ENCODE data around the gene AURKB. TPM values are rescaled to one million over a fixed set of nuclear protein-coding genes. Genes with fewer than 3 reads are reported as not detected.

Gene AURKB
- total and polyA plus RNA-seq, 2 of the 13 experiments (the other 11 are each of a cell fraction or from before 2014, with no cell fraction given): 29.5 to 75.3 TPM

- TF ChIP-seq ATF2 (CRISPR knock-in tag; IDR thresholded peaks at IDR 0.05): peak; percentile 22; the same call in 1 of the 2 replicates
- no peak for TF ChIP-seq ZNF280D (CRISPR knock-in tag; IDR thresholded peaks at IDR 0.05)
- TF ChIP-seq HDAC1 (CRISPR knock-in tag; IDR thresholded peaks at IDR 0.05): no peak
- TF ChIP-seq ZKSCAN8 (CRISPR knock-in tag; IDR thresholded peaks at IDR 0.05; ENCODE audit: borderline replicate concordance): no peak
- no peak for TF ChIP-seq MBNL3 (CRISPR knock-in tag; conservative IDR thresholded peaks at IDR 0.05)
- TF ChIP-seq ZNF274 (CRISPR knock-in tag; IDR thresholded peaks at IDR 0.05): no peak
- TF ChIP-seq ZNF768 (CRISPR knock-in tag; IDR thresholded peaks at IDR 0.05): no peak
- TF ChIP-seq USF2 (IDR thresholded peaks at IDR 0.05; ENCODE audit: low read depth, low read length): no peak
- TF ChIP-seq USF2 (CRISPR knock-in tag; IDR thresholded peaks at IDR 0.05; ENCODE audit: borderline replicate concordance): no peak
- no peak for TF ChIP-seq ZNF33A (CRISPR knock-in tag; IDR thresholded peaks at IDR 0.05; ENCODE audit: borderline replicate concordance)
- TF ChIP-seq SMC3 (IDR thresholded peaks at IDR 0.05; ENCODE audit: low read length): peak; percentile 80
- peak; percentile 10; the same call in 1 of the 2 replicates for TF ChIP-seq KDM5B (CRISPR knock-in tag; IDR thresholded peaks at IDR 0.05; ENCODE audit: borderline replicate concordance)
- peak; percentile 33; the same call in 1 of the 2 replicates for TF ChIP-seq ZFX (CRISPR knock-in tag; IDR thresholded peaks at IDR 0.05; ENCODE audit: low read depth)
- no peak for TF ChIP-seq ZSCAN31 (CRISPR knock-in tag; IDR thresholded peaks at IDR 0.05; ENCODE audit: low read depth)
- TF ChIP-seq ZMYM2 (CRISPR knock-in tag; IDR thresholded peaks at IDR 0.05): 0 out of 2 replicates have a peak, but pooled peaks have one; percentile 49
- no peak for TF ChIP-seq PHF8 (CRISPR knock-in tag; IDR thresholded peaks at IDR 0.05)
- no peak for TF ChIP-seq EP300 (IDR thresholded peaks at IDR 0.05; ENCODE audit: low read depth in 2 of 2, low read length in 2 of 2)
- 0 out of 2 replicates have a peak, but pooled peaks have one; percentile 22 for TF ChIP-seq EP300 (CRISPR knock-in tag; IDR thresholded peaks at IDR 0.05; ENCODE audit: borderline replicate concordance)
- peak; percentile 66 to 70; a peak in 3 of 4 replicates for TF ChIP-seq HMGXB4 (CRISPR knock-in tag; IDR thresholded peaks at IDR 0.05; ENCODE audit: borderline replicate concordance in 1 of 2, low read depth in 1 of 2)
- TF ChIP-seq GABPA (IDR thresholded peaks at IDR 0.05; ENCODE audit: low read depth, low read length): no peak
- no peak for TF ChIP-seq GABPA (CRISPR knock-in tag; IDR thresholded peaks at IDR 0.05; ENCODE audit: low read depth)
Measured at GRCh38 chr17:8158267-8159031, 51.9 kb downstream of the AURKB start (continued).

Data from HepG2 (cell line).